SK-MEL-5 (cell line): ENCODE data around the gene GINS2. TPM values are rescaled to one million over a fixed set of nuclear protein-coding genes. Genes with fewer than 3 reads are reported as not detected.

Experiments used
- DNase-seq: peaks from one replicate; pipeline ENCODE4 v3.0.0-alpha.2; 2016; ENCODE audit warnings: low read depth, low spot score
- in situ Hi-C: cut with HindIII; loops from 2 replicates; pipeline ENCODE4 v1.10.0; 2016; ENCODE audit warnings: low sequenced_read_pairs, high pct_unique_total_duplicates, low pct_unique_long_range_greater_than_20kb
- polyA plus RNA-seq, 2 experiments: library from polyadenylated mRNA; depleted of rRNA; stranded (reverse); fragments of >200 nt; gene quantifications; 2 replicates each; pipeline ENCODE4 v1.2.3, GENCODE V29; 2015
- total RNA-seq: library from RNA; depleted of rRNA; stranded (reverse); fragments of >200 nt; shearing (Covaris generic); gene quantifications from 2 replicates; pipeline ENCODE4 v1.2.3, GENCODE V29; 2014; rRNA removed

The GINS2 gene
- total RNA-seq, result 9.8 and 10.9 TPM in 2 replicates
- 13.8 and 13.9 TPM in 2 replicates for polyA plus RNA-seq (2015; cell fraction: cytosol; rRNA removed)
- 2.8 and 3.5 TPM in 2 replicates for polyA plus RNA-seq (2015; cell fraction: nucleus; rRNA removed)

- in situ Hi-C loops, result no loop called here
Observed at GRCh38 chr16:85688586-85689284, at the start of gene GINS2. Gene GINS2 (minus strand): TSS chr16:85688954. CDS start chr16:85688898, 56 bp downstream.

GRCh38 chr16:85736921-85737320 lies 48.2 kb upstream of the GINS2 start:
- DNase-seq, result no peak

More at GRCh38 chr16:85688586-85689284, at the start of gene GINS2:
- peak; percentile 84 for DNase-seq

GRCh38 chr16:85735946-85736345 lies 47.2 kb upstream of the GINS2 start:
- in situ Hi-C loops, result no loop called here
- no peak for DNase-seq

More at GRCh38 chr16:85736921-85737320, 48.2 kb upstream of the GINS2 start:
- in situ Hi-C loops, result no loop called here

- no peak for DNase-seq
- in situ Hi-C loops, result no loop called here
Observed at GRCh38 chr16:85735225-85735635, 46.5 kb upstream of the GINS2 start.

GRCh38 chr16:85734311-85735017 lies 45.7 kb upstream of the GINS2 start:
- in situ Hi-C loops, result no loop called here
- DNase-seq, result no peak

- in situ Hi-C loops, result no loop called here
- no peak for DNase-seq
Observed at GRCh38 chr16:85733839-85734170, 45.1 kb upstream of the GINS2 start.

GRCh38 chr16:85733155-85733838 lies 44.5 kb upstream of the GINS2 start:
- in situ Hi-C loops, result no loop called here
- no peak for DNase-seq

- DNase-seq, result no peak
- in situ Hi-C loops, result no loop called here
Observed at GRCh38 chr16:85731179-85731578, 42.4 kb upstream of the GINS2 start.

- in situ Hi-C loops, result no loop called here
- DNase-seq, result no peak
Observed at GRCh38 chr16:85730186-85730465, 41.4 kb upstream of the GINS2 start.

- DNase-seq, result no peak
- in situ Hi-C loops, result no loop called here
Observed at GRCh38 chr16:85729452-85730185, 40.9 kb upstream of the GINS2 start.

GRCh38 chr16:85728879-85729278 lies 40.1 kb upstream of the GINS2 start:
- peak; percentile 27 for DNase-seq
- in situ Hi-C loops, result no loop called here

GRCh38 chr16:85724936-85725335 lies 36.2 kb upstream of the GINS2 start:
- no peak for DNase-seq
- in situ Hi-C loops, result no loop called here

- in situ Hi-C loops, result no loop called here
- no peak for DNase-seq
Observed at GRCh38 chr16:85724126-85724879, 35.5 kb upstream of the GINS2 start.

GRCh38 chr16:85722128-85722893 lies 33.6 kb upstream of the GINS2 start:
- no peak for DNase-seq
- in situ Hi-C loops, result no loop called here

GRCh38 chr16:85720302-85720637 lies 31.5 kb upstream of the GINS2 start:
- in situ Hi-C loops, result no loop called here
- no peak for DNase-seq

GRCh38 chr16:85719605-85720301 lies 31.0 kb upstream of the GINS2 start:
- DNase-seq, result no peak
- in situ Hi-C loops, result no loop called here
